SH-SY5Y (cell line): ENCODE measurements around the gene CASQ2.

ENCODE experiments used
- GATA2 ChIP-seq: IDR thresholded peaks from 2 replicates; pipeline ENCODE4 v1.6.1; 2011; ENCODE audit warnings: mild to moderate bottlenecking, low read depth, low read length
- GATA3 ChIP-seq: IDR thresholded peaks from 2 replicates; pipeline ENCODE4 v1.6.1; 2011; ENCODE audit warnings: low read depth, mild to moderate bottlenecking, low read length, moderate library complexity

Gene CASQ2

DNA sequence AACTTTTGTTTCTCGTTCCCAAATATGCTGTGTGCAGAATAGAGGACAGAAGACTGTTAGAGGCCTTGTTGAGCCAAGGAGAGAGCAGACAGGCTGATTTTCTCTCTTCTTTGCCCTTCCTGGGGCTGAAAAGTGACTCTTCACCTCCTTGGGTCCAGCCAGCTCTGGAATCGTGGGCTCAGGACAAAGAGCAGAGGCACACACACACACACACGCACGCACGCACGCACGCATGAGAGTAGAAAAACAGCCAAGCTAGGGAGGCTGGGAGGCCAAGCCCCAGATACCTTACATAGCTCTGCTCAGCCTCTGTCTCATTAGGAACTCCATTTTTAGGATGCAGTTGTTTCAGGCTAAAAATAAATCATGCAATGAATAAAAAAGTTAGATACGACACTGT, at the start of gene CASQ2:
TSS of gene CASQ2 (minus strand) at position 166 of the 400 bp plus-strand sequence. CDS start 173 bp downstream, outside the sequence.
- TF ChIP-seq GATA2: no peak
- TF ChIP-seq GATA3: no peak

- TF ChIP-seq GATA3: no peak
- no peak for TF ChIP-seq GATA2
Measured at GRCh38 chr1:115815694-115816093, 47.2 kb upstream of the CASQ2 start.

GRCh38 chr1:115814685-115815398, 46.3 kb upstream of the CASQ2 start:
- TF ChIP-seq GATA2 (no peak), GATA3 (no peak)

DNA sequence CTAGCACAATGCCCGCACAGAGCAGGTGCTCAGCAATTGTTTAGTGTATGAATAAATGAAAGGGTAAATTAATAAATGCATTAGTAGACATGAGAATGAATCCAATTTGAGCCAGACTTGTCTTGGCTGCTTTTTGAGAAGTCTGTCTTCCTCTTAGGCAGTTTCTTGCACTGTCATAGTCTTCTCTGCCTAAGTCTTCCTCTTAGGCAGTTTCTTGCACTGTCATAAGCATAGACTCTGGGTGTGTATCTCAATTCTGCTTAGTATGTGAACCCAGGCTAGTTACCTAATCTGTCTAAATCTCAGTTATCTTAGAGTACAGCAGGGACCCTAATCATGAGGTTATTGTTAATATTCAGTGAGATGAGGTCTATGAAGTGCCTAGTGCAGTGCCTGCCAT, 45.2 kb upstream of the CASQ2 start:
- no peak for TF ChIP-seq GATA2
- no peak for TF ChIP-seq GATA3

DNA sequence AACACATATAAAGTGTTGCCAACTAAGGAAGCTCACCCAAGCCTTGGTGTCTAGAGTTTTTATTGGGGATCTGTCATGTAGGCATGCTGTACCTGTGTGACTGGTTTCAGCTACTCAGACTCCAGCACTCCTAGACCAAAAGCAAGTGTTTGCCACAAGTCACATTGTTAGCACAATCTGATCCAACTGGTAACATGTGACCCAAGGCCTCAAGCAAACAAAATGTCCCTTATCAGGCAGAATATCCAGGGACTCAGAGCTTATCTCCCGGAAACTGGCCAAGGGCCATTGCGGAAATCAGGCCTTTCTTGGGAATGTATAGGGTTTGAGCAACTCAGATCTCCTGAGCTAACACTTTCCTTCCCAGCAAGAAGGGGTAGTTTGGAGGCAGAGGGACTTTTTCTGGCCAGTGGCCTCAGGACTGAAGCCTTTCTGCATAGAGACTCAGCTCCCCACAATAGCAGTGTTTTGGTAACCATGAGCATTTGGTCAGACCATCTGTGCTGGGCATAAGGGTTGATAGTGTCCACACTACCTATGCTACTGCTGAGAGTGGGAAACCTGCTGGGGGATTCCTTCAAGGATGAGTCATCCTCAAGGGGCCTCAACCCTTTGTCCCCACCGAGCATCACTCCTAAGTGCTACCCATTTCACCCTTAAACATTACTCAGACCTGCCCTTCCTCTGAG, 42.8 kb upstream of the CASQ2 start:
- no peak for TF ChIP-seq GATA3
- TF ChIP-seq GATA2: peak; percentile 61

GRCh38 chr1:115810609-115811008, 42.1 kb upstream of the CASQ2 start:
- TF ChIP-seq GATA2 (no peak), GATA3 (no peak)

GRCh38 chr1:115809847-115810246, 41.3 kb upstream of the CASQ2 start:
- TF ChIP-seq GATA2 (no peak), GATA3 (no peak)

GRCh38 chr1:115809076-115809475, 40.6 kb upstream of the CASQ2 start:
- no peak for TF ChIP-seq GATA2
- TF ChIP-seq GATA3: no peak

GRCh38 chr1:115807723-115808122, 39.2 kb upstream of the CASQ2 start:
- no peak for TF ChIP-seq GATA2
- no peak for TF ChIP-seq GATA3

DNA sequence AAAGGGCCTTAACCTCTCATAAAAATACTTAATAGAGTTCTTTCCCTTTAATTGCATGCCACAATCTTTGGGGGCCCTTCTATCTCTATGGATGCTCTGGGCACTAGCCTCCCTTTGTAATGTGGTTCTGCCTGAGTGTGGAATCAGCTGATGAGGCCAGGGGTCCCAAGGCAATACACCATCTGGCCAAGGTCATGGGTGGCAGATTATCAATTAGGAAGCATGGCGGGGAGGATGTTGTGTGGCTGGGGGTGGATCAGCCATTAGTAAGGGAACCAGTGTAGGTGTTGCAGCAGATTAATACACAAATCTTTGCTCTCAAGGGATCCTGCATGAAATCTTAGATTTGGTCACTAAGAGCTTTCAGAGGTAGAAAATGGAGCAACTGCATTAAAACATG, 37.1 kb upstream of the CASQ2 start:
- TF ChIP-seq GATA3 (no peak), GATA2 (no peak)

GRCh38 chr1:115802416-115802815, 33.9 kb upstream of the CASQ2 start:
- TF ChIP-seq GATA3 (no peak), GATA2 (no peak)

DNA sequence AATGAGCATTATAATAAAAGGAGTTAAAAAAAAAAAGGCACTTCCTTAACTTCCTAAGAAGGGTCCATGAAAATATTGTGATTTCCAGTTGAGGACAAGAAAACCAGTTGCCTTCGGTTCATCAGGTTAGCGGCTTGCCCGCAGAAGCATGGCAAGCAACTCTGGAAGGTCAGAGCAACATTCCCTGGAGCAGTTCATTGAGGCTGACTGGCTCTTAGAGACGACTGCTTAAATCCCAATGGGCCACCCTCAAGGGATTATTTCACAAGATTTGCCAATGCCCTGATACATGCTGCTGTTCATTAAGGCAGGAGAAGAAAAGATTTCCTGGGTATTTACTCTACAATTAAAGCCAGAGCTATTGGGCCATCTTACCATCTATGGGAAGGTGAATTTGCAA, 29.0 kb upstream of the CASQ2 start:
- TF ChIP-seq GATA3 (no peak), GATA2 (no peak)

DNA sequence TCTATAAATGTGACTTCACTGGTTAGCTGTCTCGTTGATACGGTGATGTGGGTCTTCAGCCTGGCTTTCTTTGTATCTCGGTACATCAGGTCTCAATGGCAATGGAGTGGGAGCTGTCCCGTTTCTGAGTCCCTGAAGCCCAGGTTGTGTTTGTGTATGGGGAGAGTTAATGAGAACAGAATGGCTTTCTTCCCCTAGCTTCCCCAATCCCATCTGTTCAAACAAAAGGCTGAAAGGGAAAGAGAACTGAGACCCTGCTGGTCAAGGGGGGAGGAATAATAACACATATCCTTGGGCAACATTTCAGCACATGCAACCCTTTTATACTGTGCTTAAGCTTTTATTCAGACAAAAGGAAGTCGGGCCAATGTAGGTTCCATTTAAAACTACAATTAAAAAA, 28.4 kb upstream of the CASQ2 start:
- no peak for TF ChIP-seq GATA2

DNA sequence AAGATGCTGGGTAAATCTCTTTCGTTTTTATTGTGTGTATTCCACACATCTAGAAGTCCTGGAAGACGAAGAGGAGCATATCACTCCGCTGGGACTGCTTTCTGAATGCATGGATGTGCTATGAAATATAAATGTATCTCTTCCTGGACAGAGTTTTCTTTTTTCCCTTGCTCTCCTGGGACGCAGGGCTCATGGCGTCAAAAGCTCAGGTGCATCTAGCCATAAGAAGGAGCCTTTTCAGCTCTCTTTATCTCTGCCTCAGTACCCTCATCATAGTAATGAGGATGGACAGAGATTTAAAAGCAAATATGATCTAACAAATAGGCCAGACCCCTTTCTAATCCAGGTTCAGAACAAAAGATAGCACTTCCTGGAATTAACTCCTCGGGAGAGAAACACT, 27.5 kb upstream of the CASQ2 start:
- TF ChIP-seq GATA3 (no peak), GATA2 (no peak)

DNA sequence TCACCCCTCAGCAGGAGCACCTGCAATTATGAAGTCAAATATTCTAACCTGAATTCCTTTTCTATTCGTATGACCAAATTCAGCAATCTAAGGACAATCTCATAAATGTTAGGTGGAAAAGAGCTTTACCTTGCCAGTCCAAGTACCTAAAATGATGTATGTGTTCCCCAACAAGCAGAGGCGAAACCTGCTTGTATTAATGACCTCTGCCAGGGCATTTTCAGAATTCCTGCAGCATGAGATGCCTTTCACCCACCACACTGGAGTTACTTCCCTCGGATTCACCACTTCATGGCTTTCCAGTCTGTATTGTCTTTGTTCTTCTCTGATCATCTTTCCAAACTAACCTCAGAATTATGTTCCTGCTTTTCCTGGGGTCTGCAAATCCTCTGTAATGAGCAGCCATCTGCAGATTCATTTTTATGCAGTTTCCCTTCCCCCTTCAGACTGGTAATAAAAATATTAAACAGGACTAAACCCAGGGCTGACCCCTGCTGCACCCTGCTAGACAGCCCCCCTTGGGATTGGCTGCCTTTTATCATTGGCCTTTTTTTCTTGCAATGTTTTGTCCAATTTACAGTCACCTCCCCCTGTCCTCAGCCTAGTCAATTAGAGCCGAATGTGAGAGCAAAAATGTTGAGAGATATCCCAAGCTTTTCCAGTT, 26.6 kb upstream of the CASQ2 start:
- TF ChIP-seq GATA2 (no peak), GATA3 (no peak)
